ENCODE results near the gene PPFIA4. TPM values are rescaled to one million over a fixed set of nuclear protein-coding genes. Genes with fewer than 3 reads are reported as not detected.

PPFIA4 gene
- total and polyA plus RNA-seq, 9 of the 15 experiments (the other 6 are each of a cell fraction or from before 2014, with no cell fraction given), result 0.07 to 12.0 (median 0.70) TPM

DNA sequence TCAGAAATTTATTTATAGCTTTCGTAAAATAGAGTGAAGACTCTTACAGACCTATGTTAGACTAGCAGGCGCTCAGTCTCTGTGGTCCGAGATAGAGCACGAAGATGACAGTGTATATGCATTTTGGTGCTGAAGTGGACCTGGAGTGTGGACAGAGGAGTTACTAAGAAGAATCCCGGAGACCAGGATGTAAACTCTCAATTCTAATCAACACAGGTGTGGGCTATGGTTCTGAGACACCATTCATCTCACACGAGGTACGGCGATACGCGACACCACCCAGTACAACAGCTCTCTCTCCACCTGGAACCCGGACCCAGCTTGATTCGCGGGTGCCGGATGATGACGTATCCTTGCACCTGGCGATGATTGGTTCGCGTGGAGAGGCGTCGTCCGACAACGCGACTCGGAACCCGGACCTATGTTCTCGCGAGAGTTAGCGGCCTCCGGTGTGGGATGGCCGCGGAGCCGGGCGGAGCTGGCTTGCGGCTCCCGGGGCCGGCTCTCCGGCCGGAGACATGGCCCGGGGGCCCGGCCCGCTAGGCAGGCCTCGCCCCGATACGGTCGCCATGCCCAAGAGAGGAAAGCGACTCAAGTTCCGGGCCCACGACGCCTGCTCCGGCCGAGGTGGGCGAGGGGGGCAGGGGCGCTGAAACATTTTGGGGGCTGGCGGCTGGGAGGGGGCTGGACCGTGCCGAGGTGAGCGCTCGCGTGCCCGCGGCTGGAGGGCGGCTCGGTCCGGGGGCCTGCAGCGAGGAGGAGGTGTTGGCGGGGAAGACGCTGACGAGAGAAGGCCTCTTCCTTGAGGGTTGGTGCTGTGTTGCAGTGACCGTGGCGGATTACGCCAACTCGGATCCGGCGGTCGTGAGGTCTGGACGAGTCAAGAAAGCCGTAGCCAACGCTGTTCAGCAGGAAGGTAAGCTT, 19.1 kb upstream of the PPFIA4 start, which contains the start of gene TMEM183A (continued):
- TF ChIP-seq, protein P1, sequence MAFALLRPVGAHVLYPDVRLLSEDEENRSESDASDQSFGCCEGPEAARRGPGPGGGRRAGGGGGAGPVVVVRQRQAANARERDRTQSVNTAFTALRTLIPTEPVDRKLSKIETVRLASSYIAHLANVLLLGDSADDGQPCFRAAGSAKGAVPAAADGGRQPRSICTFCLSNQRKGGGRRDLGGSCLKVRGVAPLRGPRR (CRISPR knock-in tag; IDR thresholded peaks at IDR 0.05), result no peak
- TF ChIP-seq CBX3 (IDR thresholded peaks at IDR 0.05; ENCODE audit: borderline replicate concordance in 1 of 2, low read length in 2 of 2) (peak in 1 of 2 experiments; percentile 68; a peak in 1 of 3 replicates), HSF4 (CRISPR knock-in tag; IDR thresholded peaks at IDR 0.05; ENCODE audit: borderline replicate concordance) (no peak), IFI16 (CRISPR knock-in tag; IDR thresholded peaks at IDR 0.05) (no peak), U2AF1 (optimal IDR thresholded peaks at IDR 0.05; ENCODE audit: low read depth, low read length) (peak; percentile 12), ZNF316 (IDR thresholded peaks at IDR 0.05) (peak; percentile 23; the same call in 1 of the 2 replicates), HDAC2 (IDR thresholded peaks at IDR 0.05) (peak; percentile 81; the same call in 1 of the 2 replicates), ZNF436 (CRISPR knock-in tag; IDR thresholded peaks at IDR 0.05) (0 out of 2 replicates have a peak, but pooled peaks have one; percentile 32), MYC (IDR thresholded peaks at IDR 0.05; ENCODE audit: low read depth, low read length) (peak; percentile 95), MYC (CRISPR knock-in tag; IDR thresholded peaks at IDR 0.05; ENCODE audit: borderline replicate concordance, low read depth) (peak; percentile 83; the same call in 1 of the 2 replicates)
- TF ChIP-seq, protein P2, sequence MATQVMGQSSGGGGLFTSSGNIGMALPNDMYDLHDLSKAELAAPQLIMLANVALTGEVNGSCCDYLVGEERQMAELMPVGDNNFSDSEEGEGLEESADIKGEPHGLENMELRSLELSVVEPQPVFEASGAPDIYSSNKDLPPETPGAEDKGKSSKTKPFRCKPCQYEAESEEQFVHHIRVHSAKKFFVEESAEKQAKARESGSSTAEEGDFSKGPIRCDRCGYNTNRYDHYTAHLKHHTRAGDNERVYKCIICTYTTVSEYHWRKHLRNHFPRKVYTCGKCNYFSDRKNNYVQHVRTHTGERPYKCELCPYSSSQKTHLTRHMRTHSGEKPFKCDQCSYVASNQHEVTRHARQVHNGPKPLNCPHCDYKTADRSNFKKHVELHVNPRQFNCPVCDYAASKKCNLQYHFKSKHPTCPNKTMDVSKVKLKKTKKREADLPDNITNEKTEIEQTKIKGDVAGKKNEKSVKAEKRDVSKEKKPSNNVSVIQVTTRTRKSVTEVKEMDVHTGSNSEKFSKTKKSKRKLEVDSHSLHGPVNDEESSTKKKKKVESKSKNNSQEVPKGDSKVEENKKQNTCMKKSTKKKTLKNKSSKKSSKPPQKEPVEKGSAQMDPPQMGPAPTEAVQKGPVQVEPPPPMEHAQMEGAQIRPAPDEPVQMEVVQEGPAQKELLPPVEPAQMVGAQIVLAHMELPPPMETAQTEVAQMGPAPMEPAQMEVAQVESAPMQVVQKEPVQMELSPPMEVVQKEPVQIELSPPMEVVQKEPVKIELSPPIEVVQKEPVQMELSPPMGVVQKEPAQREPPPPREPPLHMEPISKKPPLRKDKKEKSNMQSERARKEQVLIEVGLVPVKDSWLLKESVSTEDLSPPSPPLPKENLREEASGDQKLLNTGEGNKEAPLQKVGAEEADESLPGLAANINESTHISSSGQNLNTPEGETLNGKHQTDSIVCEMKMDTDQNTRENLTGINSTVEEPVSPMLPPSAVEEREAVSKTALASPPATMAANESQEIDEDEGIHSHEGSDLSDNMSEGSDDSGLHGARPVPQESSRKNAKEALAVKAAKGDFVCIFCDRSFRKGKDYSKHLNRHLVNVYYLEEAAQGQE (IDR thresholded peaks at IDR 0.05; ENCODE audit: borderline replicate concordance), result peak; percentile 98
- TF ChIP-seq, protein P2 (CRISPR knock-in tag; IDR thresholded peaks at IDR 0.05; ENCODE audit: low read depth), result 0 out of 2 replicates have a peak, but pooled peaks have one; percentile 60
- TF ChIP-seq, protein P3, sequence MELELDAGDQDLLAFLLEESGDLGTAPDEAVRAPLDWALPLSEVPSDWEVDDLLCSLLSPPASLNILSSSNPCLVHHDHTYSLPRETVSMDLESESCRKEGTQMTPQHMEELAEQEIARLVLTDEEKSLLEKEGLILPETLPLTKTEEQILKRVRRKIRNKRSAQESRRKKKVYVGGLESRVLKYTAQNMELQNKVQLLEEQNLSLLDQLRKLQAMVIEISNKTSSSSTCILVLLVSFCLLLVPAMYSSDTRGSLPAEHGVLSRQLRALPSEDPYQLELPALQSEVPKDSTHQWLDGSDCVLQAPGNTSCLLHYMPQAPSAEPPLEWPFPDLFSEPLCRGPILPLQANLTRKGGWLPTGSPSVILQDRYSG (tag; conservative IDR thresholded peaks at IDR 0.05; ENCODE audit: low read depth), result peak; percentile 68; the same call in 1 of the 2 replicates
- TF ChIP-seq, protein P4, sequence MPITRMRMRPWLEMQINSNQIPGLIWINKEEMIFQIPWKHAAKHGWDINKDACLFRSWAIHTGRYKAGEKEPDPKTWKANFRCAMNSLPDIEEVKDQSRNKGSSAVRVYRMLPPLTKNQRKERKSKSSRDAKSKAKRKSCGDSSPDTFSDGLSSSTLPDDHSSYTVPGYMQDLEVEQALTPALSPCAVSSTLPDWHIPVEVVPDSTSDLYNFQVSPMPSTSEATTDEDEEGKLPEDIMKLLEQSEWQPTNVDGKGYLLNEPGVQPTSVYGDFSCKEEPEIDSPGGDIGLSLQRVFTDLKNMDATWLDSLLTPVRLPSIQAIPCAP (CRISPR knock-in tag; IDR thresholded peaks at IDR 0.05; ENCODE audit: borderline replicate concordance), result no peak
- TF ChIP-seq, protein P5, sequence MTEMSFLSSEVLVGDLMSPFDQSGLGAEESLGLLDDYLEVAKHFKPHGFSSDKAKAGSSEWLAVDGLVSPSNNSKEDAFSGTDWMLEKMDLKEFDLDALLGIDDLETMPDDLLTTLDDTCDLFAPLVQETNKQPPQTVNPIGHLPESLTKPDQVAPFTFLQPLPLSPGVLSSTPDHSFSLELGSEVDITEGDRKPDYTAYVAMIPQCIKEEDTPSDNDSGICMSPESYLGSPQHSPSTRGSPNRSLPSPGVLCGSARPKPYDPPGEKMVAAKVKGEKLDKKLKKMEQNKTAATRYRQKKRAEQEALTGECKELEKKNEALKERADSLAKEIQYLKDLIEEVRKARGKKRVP (CRISPR knock-in tag; IDR thresholded peaks at IDR 0.05), result 0 out of 2 replicates have a peak, but pooled peaks have one; percentile 6
